IMR-90 (cell line): ENCODE measurements around the gene CYP26B1. TPM values are rescaled to one million over a fixed set of nuclear protein-coding genes. Genes with fewer than 3 reads are reported as not detected.

Experiments used
- ATAC-seq: fragments of 200-7000 bp; cut with Tn5 transposase; 2 replicates; pipeline ENCODE4 v1.9.1; 2020; ENCODE audit warnings: low read depth, mild to moderate bottlenecking, moderate library complexity
- BruUV-seq: library from RNA; stranded (reverse); fragments of 400-500 nt; replicated peaks from 2 replicates; lab custom pipeline; 2021; lab: Mats Ljungman, UMichigan
- CTCF ChIA-PET: fragments of 300-600 bp; formaldehyde crosslinking; extraction: SDS; loops from one replicate; lab custom pipeline; 2021; ENCODE audit warnings: antibody characterized with exemption; lab: Yijun Ruan, JAX
- POLR2A ChIA-PET: fragments of 300-600 bp; sonication (Branson Sonifier 250); formaldehyde crosslinking; loops from one replicate; lab custom pipeline; 2022; ENCODE audit warnings: antibody characterized with exemption; ENCODE audit not compliant: unreplicated experiment; lab: Charles Lee
- DNase-seq: peaks from one replicate; pipeline ENCODE4 v3.0.0; 2013
- H2AFZ ChIP-seq: replicated peaks from 2 replicates; pipeline ENCODE3; 2013; ENCODE audit warnings: low read length, mild to moderate bottlenecking; ENCODE audit not compliant: poor library complexity
- H2AK5ac ChIP-seq: 2 replicates; pipeline ENCODE4 v1.6.1; 2013; ENCODE audit warnings: low read depth, low read length, inconsistent platforms
- H2AK9ac ChIP-seq: replicated peaks from 2 replicates; pipeline ENCODE3; 2013; ENCODE audit warnings: mild to moderate bottlenecking, low read depth, low read length, moderate library complexity; ENCODE audit not compliant: poor library complexity
- H2BK120ac ChIP-seq: 2 replicates; pipeline ENCODE4 v1.6.1; 2013; ENCODE audit warnings: low read depth, low read length, inconsistent platforms
- H2BK15ac ChIP-seq: 3 replicates; pipeline ENCODE4 v1.6.1; 2013; ENCODE audit warnings: low read depth, low read length, inconsistent platforms
- H2BK20ac ChIP-seq: 2 replicates; pipeline ENCODE4 v1.6.1; 2013; ENCODE audit warnings: low read depth, mild to moderate bottlenecking, inconsistent platforms, low read length, moderate library complexity
- H2BK5ac ChIP-seq: 2 replicates; pipeline ENCODE4 v1.6.1; 2013; ENCODE audit warnings: mild to moderate bottlenecking, low read depth, low read length, inconsistent platforms; ENCODE audit not compliant: poor library complexity, severe bottlenecking
- H3K14ac ChIP-seq: replicated peaks from 2 replicates; pipeline ENCODE4 v1.6.1; 2013; ENCODE audit warnings: low read depth, low read length, inconsistent platforms
- H3K18ac ChIP-seq: 2 replicates; pipeline ENCODE4 v1.6.1; 2013; ENCODE audit warnings: low read depth, low read length, control low read depth
- H3K23ac ChIP-seq: 2 replicates; pipeline ENCODE4 v1.6.1; 2013; ENCODE audit warnings: low read depth, low read length, inconsistent platforms
- H3K27ac ChIP-seq: 2 replicates; pipeline ENCODE4 v1.5.1; 2013; ENCODE audit warnings: mild to moderate bottlenecking, control low read depth, low read length; ENCODE audit not compliant: insufficient read depth
- H3K27me3 ChIP-seq: 2 replicates; pipeline ENCODE4 v1.6.1; 2013; ENCODE audit warnings: low read length; ENCODE audit not compliant: control insufficient read depth, insufficient read depth
- H3K36me3 ChIP-seq: 2 replicates; pipeline ENCODE4 v1.6.1; 2013; ENCODE audit warnings: low read length, mixed read lengths; ENCODE audit not compliant: control insufficient read depth, insufficient read depth
- H3K4ac ChIP-seq: 2 replicates; pipeline ENCODE4 v1.6.1; 2013; ENCODE audit warnings: low read depth, low read length, inconsistent platforms
- H3K4me1 ChIP-seq: 2 replicates; pipeline ENCODE4 v1.6.1; 2013; ENCODE audit warnings: low read length, mixed read lengths; ENCODE audit not compliant: control insufficient read depth, insufficient read depth
- H3K4me2 ChIP-seq: 2 replicates; pipeline ENCODE4 v1.6.1; 2013; ENCODE audit warnings: low read depth, mild to moderate bottlenecking, control low read depth, low read length, moderate library complexity
- H3K4me3 ChIP-seq: 2 replicates; pipeline ENCODE4 v1.5.1; 2013; ENCODE audit warnings: low read depth, mild to moderate bottlenecking, control low read depth, low read length, moderate library complexity; ENCODE audit not compliant: insufficient read depth
- H3K56ac ChIP-seq: 2 replicates; pipeline ENCODE4 v1.6.1; 2013; ENCODE audit warnings: low read length, inconsistent platforms; ENCODE audit not compliant: insufficient read depth; ENCODE audit errors: extremely low read depth
- H3K79me1 ChIP-seq, 2 experiments: 2 replicates each; pipeline ENCODE4 v1.6.1; 2013; ENCODE audit warnings: low read length in 2 of 2, inconsistent platforms in 1 of 2, low read depth in 1 of 2
- H3K9ac ChIP-seq: 2 replicates; pipeline ENCODE4 v1.6.1; 2013; ENCODE audit warnings: low read depth, low read length, control low read depth
- H3K9me1 ChIP-seq: 2 replicates; pipeline ENCODE4 v1.6.1; 2013; ENCODE audit warnings: low read length, inconsistent platforms; ENCODE audit not compliant: insufficient read depth
- H3K9me3 ChIP-seq: 2 replicates; pipeline ENCODE4 v1.6.1; 2013; ENCODE audit warnings: low read length; ENCODE audit not compliant: control insufficient read depth, insufficient read depth
- H4K20me1 ChIP-seq: 2 replicates; pipeline ENCODE4 v1.6.1; 2013; ENCODE audit warnings: low read length, inconsistent platforms; ENCODE audit not compliant: insufficient read depth
- H4K5ac ChIP-seq: 2 replicates; pipeline ENCODE4 v1.6.1; 2013; ENCODE audit warnings: mild to moderate bottlenecking, low read depth, low read length, control low read depth
- H4K8ac ChIP-seq, 2 experiments: 2 replicates each; pipeline ENCODE4 v1.6.1; 2013; ENCODE audit warnings: low read depth in 2 of 2, low read length in 2 of 2, control low read depth in 1 of 2, inconsistent platforms in 1 of 2
- H4K91ac ChIP-seq: 2 replicates; pipeline ENCODE4 v1.6.1; 2013; ENCODE audit warnings: low read depth, low read length, inconsistent platforms; ENCODE audit not compliant: insufficient read depth
- BHLHE40 ChIP-seq: fragments of 150-350 bp; IDR thresholded peaks from 2 replicates; pipeline ENCODE4 v1.6.1; 2016; ENCODE audit warnings: mild to moderate bottlenecking, low read depth, low read length
- CEBPB ChIP-seq: IDR thresholded peaks from 2 replicates; pipeline ENCODE4 v1.6.1; 2012; ENCODE audit warnings: low read depth, low read length, improper control_type of control experiment
- ELK1 ChIP-seq: fragments of 150-350 bp; IDR thresholded peaks from 2 replicates; pipeline ENCODE4 v1.6.1; 2016; ENCODE audit warnings: low read depth, mild to moderate bottlenecking, low read length, moderate library complexity, borderline replicate concordance
- MAFK ChIP-seq: IDR thresholded peaks from 2 replicates; pipeline ENCODE4 v1.6.1; 2012; ENCODE audit warnings: low read depth, low read length, improper control_type of control experiment
- MAZ ChIP-seq: IDR thresholded peaks from 2 replicates; pipeline ENCODE4 v1.6.1; 2012; ENCODE audit warnings: low read depth, mild to moderate bottlenecking, low read length, improper control_type of control experiment, moderate library complexity, borderline replicate concordance
- POLR2A ChIP-seq: IDR thresholded peaks from 2 replicates; pipeline ENCODE4 v1.6.1; 2012; ENCODE audit warnings: mild to moderate bottlenecking, low read depth, low read length
- RCOR1 ChIP-seq: IDR thresholded peaks from 2 replicates; pipeline ENCODE4 v1.6.1; 2012; ENCODE audit warnings: mild to moderate bottlenecking, low read length, improper control_type of control experiment; ENCODE audit not compliant: insufficient replicate concordance
- RFX5 ChIP-seq: IDR thresholded peaks from 2 replicates; pipeline ENCODE4 v1.8.0; 2012; ENCODE audit warnings: low read depth, mild to moderate bottlenecking, low read length, moderate library complexity
- WGBS, 2 experiments: methylation state at CpG; one replicate each; pipeline versions ENCODE4 v1.1.5 to v1.1.7; 2013; ENCODE audit warnings: missing lambda C conversion rate in 2 of 2; ENCODE audit not compliant: insufficient read length in 1 of 2; ENCODE audit errors: extremely low coverage in 2 of 2; 5-methylcytosine and 5-hydroxymethylcytosine counted together
- dilution Hi-C: fragments of 300-500 bp; cut with HindIII; formaldehyde crosslinking; loops from one replicate; pipeline ENCODE4 v1.14.3; 2018; ENCODE audit warnings: low sequenced_read_pairs; ENCODE audit not compliant: unreplicated experiment
- in situ Hi-C: fragments of 300-500 bp; cut with MboI; formaldehyde crosslinking; loops from 3 replicates; pipeline ENCODE4 v1.14.3; 2019; ENCODE audit warnings: low sequenced_read_pairs, inconsistent platforms, mixed read lengths
- intact Hi-C: fragments of 100-400 bp; cut with micrococcal nuclease; formaldehyde crosslinking; loops from 2 replicates; pipeline ENCODE4 v1.10.0; 2022
- polyA plus RNA-seq, 3 experiments: library from polyadenylated mRNA; depleted of rRNA; stranded (reverse); fragments of >200 nt; gene quantifications; 2 replicates each; pipeline ENCODE4 v1.2.3, GENCODE V29; 2012; ENCODE audit warnings: low replicate concordance in 1 of 3
- total RNA-seq: library from RNA; depleted of rRNA; stranded (reverse); fragments of >200 nt; gene quantifications from 2 replicates; pipeline ENCODE4 v1.2.3, GENCODE V29; 2012
- TF ChIP-seq, protein P1 (sequence below): conservative IDR thresholded peaks from 2 replicates; pipeline ENCODE4 v1.5.1; 2012; ENCODE audit warnings: mild to moderate bottlenecking, low read depth, low read length, improper control_type of control experiment
- TF ChIP-seq, protein P2 (sequence below): fragments of 150-350 bp; IDR thresholded peaks from 2 replicates; pipeline ENCODE4 v1.6.1; 2017; ENCODE audit warnings: mild to moderate bottlenecking, antibody characterized with exemption, low read length, low read depth

The CYP26B1 gene
- total and polyA plus RNA-seq, 2 of the 4 experiments (the other 2 are of a cell fraction) = 0.02 TPM; not detected in 1

DNA sequence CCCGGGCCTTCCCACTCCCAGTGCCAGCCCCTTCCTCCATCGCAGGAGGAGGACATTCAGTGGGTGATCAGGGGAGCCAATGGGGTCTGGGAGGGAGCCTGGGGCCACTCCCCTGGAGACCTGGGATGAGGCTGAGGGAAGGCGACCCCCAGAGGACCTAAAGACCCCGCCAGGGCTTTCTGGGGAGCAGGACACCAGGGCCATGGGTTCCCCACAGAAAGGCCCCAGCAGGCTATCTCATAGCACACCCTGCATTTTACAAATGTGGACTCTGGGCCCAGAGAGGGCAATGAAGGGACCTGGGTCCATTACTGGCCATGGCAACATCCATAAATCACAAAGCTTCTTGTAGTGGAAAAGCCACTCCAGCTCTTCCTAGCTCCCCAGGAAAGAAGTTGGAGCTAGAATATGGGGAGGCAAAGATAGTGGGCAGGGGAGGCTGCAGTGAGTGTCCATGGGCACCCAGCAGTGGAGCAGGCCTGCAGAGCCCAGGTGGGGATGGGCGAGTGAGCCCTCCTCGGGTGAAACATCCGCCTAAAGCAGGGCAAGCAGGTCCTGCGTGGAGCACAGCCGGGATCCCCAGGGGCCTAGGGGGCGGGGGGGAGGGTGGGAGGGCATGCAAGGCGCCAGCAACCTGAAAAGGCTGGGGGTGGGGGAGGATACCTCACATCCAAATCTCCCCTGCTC is 13.8 kb downstream of the CYP26B1 start:
- H4K91ac ChIP-seq = no peak overlapping the region
- H3K79me1 ChIP-seq = no peaks in the 10 kb centered on the region
- no peak overlapping the region for H2AK5ac ChIP-seq
- H3K27ac ChIP-seq = no peak overlapping the region
- no peak overlapping the region for H3K9ac ChIP-seq
- no peaks in the 10 kb centered on the region for H3K9me1 ChIP-seq
- H2BK20ac ChIP-seq = no peak overlapping the region
- BruUV-seq = no TSS peak
- intact Hi-C loops = no loop called here
- no peak overlapping the region for H4K5ac ChIP-seq
- no peak overlapping the region for H3K4me3 ChIP-seq
- H2BK120ac ChIP-seq = no peak overlapping the region
- dilution Hi-C loops = no loop called here
- H3K27me3 ChIP-seq = peaks cover 22% of the 10 kb centered on the region
- no peaks in the 10 kb centered on the region for H3K9me3 ChIP-seq
- H3K18ac ChIP-seq = no peak overlapping the region
- 0 out of 2 replicates have a peak, but pooled peaks cover 1% of the 10 kb centered on the region for H3K4me1 ChIP-seq
- no peak overlapping the region for H3K4ac ChIP-seq
- no CpG with 5 or more reads among the region's 11 CpGs for WGBS, 2 experiments
- TF ChIP-seq RFX5 (no peak), MAFK (no peak), RCOR1 (no peak), ELK1 (no peak), BHLHE40 (no peak), POLR2A (no peak), CEBPB (no peak), MAZ (no peak)
- TF ChIP-seq, protein P1, sequence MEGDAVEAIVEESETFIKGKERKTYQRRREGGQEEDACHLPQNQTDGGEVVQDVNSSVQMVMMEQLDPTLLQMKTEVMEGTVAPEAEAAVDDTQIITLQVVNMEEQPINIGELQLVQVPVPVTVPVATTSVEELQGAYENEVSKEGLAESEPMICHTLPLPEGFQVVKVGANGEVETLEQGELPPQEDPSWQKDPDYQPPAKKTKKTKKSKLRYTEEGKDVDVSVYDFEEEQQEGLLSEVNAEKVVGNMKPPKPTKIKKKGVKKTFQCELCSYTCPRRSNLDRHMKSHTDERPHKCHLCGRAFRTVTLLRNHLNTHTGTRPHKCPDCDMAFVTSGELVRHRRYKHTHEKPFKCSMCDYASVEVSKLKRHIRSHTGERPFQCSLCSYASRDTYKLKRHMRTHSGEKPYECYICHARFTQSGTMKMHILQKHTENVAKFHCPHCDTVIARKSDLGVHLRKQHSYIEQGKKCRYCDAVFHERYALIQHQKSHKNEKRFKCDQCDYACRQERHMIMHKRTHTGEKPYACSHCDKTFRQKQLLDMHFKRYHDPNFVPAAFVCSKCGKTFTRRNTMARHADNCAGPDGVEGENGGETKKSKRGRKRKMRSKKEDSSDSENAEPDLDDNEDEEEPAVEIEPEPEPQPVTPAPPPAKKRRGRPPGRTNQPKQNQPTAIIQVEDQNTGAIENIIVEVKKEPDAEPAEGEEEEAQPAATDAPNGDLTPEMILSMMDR = no peak
- TF ChIP-seq, protein P2, sequence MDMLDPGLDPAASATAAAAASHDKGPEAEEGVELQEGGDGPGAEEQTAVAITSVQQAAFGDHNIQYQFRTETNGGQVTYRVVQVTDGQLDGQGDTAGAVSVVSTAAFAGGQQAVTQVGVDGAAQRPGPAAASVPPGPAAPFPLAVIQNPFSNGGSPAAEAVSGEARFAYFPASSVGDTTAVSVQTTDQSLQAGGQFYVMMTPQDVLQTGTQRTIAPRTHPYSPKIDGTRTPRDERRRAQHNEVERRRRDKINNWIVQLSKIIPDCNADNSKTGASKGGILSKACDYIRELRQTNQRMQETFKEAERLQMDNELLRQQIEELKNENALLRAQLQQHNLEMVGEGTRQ = no peak
- no peak overlapping the region for H3K56ac ChIP-seq
- DNase-seq (no peak), ATAC-seq (no peak)
- in situ Hi-C loops = no loop called here
- H3K14ac ChIP-seq = no peak overlapping the region
- H3K23ac ChIP-seq = no peak overlapping the region
- H2BK5ac ChIP-seq = no peak overlapping the region
- H2AFZ ChIP-seq = no peak overlapping the region
- no peak overlapping the region for H3K4me2 ChIP-seq
- no peak overlapping the region for H4K8ac ChIP-seq
- POLR2A ChIA-PET = no interaction called here
- H2BK15ac ChIP-seq = no peak overlapping the region
- no peak overlapping the region for H2AK9ac ChIP-seq
- H3K36me3 ChIP-seq = no peaks in the 10 kb centered on the region
- CTCF ChIA-PET = no interaction called here
- no peaks in the 10 kb centered on the region for H4K20me1 ChIP-seq
